GM12873 (cell line): Measurements from ENCODE around the gene FGD6.

ENCODE experiments used
- TF ChIP-seq, protein P1 (sequence below): IDR thresholded peaks from 2 replicates; pipeline ENCODE4 v1.5.1; 2012; ENCODE audit warnings: low read depth, mild to moderate bottlenecking, moderate library complexity, low read length, control low read depth; ENCODE audit not compliant: insufficient read depth; ENCODE audit errors: missing control alignments

Gene FGD6

DNA sequence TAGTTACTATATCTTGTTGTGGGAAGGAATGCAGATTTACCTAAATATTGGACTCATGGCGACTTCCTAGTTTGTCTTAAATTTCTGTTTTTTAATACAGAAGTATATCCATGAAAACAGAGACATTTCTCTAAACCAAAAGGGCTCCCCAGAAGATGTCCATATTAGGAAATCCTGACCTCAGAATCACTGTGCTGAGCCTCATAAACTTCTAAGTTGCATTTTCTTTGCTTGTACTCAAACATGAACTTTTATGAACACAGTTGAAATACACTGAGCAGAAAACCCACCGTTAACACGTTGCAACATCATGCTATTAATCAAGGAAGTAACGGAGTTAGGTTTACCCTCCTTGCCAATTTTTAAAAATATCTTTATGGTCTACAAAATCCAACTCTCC lies 100.9 kb downstream of the FGD6 start:
- TF ChIP-seq, protein P1, sequence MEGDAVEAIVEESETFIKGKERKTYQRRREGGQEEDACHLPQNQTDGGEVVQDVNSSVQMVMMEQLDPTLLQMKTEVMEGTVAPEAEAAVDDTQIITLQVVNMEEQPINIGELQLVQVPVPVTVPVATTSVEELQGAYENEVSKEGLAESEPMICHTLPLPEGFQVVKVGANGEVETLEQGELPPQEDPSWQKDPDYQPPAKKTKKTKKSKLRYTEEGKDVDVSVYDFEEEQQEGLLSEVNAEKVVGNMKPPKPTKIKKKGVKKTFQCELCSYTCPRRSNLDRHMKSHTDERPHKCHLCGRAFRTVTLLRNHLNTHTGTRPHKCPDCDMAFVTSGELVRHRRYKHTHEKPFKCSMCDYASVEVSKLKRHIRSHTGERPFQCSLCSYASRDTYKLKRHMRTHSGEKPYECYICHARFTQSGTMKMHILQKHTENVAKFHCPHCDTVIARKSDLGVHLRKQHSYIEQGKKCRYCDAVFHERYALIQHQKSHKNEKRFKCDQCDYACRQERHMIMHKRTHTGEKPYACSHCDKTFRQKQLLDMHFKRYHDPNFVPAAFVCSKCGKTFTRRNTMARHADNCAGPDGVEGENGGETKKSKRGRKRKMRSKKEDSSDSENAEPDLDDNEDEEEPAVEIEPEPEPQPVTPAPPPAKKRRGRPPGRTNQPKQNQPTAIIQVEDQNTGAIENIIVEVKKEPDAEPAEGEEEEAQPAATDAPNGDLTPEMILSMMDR: no peak

DNA sequence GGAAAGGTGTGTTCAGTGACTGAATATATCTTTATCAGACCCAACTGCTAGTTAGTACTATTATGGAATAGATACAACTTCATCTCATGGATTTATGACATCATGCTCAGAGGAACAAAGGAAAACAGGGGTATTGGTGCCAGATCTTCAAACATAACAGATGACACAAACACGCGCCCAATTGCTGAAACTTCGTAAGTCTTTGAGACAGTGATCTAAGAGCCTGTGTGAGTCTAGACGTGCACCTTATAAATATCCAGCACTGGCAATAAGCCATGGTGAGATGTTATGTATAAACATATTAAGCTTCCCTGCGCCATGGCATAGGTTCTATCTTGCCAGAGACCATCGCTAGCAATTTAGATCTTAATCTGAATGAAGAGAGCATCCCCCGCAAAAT lies 101.6 kb downstream of the FGD6 start:
- TF ChIP-seq, protein P1: no peak

DNA sequence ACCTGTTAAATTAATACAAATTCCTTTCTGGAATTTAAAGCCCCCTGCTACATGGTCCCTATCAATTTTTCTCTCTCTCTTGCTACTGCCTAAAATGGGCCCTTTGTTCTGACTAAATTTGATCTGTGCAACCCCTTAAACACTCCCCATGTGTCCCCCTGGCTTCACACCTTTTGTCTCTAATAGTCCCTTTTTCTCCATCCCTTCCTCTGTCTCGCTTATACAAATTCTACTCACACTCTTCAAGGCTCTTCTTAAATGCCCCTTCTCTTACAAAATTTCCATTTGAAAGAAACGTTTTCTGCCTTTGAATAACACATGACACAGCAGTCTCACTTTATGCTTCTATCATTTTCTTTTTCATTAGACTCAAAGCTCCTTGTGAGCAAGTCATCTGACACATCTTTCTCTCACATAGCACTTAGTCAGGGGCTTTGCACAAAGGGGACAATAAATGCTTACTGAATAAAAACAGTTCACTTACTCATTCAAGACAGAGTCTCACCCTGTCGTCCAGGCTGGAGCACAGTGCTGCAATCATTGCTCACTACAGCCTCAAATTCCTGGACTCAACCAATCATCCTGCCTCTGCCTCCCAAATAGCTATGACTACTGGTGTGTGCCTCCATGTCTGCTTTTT lies 102.4 kb downstream of the FGD6 start:
- TF ChIP-seq, protein P1: no peak

DNA sequence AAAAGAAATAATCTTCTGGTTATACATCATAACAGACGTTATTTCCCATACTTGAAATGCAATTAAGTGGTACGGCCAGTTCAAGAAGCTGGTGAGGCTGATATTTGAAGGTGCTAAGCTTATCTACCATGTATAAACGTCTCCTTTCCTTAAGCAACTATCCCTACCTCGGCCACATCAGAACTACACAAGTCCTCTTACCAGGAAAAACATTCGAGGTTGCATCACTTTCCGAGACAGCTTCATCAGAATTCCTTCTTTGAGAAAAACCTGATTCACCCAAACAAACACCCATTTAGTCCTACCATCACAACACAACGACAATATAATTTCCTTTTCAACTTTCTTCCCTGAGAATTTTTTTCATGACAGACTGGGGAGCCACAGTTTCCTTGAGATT lies 109.9 kb downstream of the FGD6 start:
- TF ChIP-seq, protein P1: no peak

DNA sequence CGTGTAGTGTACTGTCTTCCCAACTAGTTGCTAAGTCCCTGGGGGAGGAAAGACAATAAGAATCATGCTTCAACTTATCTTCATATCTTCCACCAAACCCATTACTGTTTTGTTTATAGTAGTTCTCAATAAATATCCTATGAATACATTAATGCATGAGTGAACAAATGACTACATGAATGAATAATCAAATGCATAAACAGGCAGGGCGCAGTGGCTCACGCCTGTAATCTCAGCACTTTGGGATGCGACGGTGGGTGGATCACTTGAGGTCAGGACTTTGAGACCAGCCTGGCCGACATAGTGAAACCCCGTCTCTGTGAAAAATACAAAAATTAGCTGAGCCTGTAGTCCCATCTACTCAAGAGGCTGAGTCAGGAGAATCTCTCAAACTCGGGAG lies 111.7 kb downstream of the FGD6 start:
- TF ChIP-seq, protein P1: no peak

DNA sequence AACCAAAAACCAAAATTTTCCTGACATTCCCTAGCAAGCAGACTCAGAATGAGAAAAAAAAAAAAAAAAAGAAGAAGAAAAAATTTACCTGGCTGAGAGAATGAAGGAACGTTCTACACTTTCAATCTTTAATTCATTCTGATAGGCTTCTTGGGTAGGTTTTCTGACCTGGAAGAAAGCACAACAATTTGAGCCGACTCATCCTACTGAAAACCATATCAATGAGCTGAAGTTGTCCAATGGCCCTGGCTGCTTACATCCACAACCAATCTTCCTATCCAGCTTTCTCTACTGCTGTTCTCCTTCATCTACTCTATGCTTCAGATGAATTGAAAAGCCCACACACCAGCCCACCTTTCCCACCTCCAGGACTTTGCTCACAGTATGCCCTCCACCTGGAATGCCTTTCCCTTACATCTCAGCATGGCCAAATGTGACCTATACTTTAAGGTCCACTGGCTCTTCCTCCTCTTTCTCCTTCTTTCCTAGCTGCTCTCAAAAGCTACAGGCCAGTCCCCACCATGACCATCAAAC lies 112.3 kb downstream of the FGD6 start:
- TF ChIP-seq, protein P1: no peak

DNA sequence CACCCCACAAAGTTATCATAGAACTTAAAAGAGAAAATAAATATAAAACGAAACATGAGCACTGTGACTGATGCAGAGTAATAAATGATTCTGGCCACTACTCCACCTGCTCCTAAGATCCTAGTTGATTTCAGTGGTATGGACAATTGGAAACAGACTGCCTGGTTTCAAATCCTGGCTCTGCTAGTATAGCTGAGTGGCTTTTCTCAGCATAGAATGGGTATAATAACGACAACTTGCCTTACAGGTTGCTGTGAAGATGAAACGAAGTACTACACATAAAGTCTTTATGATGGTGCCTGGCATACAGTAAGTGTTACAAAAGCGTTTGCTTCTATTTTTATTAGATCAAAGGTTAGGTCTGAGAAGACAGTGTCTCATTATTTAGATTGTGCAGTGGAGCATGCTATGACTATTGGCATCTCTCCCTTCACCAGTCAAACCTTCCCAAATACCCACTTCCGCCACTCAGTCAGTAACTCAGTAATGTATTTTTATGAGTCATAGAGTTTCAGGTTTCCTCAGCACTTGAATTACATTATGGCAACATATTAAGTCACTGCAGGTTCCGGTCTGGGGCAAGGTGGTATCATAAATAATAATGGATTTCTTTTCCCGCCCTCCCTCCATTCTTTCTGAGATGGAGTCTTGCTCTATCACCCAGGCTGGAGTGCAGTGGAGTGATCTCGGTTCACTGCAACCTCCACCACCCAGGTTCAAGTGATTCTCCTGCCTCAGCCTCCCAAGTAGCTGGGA lies 114.2 kb downstream of the FGD6 start:
- TF ChIP-seq, protein P1: no peak
